Tibial nerve (tissue), 4 donors: ENCODE results near the gene KIF21B. TPM values are rescaled to one million over a fixed set of nuclear protein-coding genes. Genes with fewer than 3 reads are reported as not detected.

ENCODE experiments used
- DNase-seq, 2 donors: peaks; one replicate each; pipeline ENCODE4 v3.0.0-alpha.2; 2019; ENCODE audit warnings: low spot score in 2 of 2
- H3K27ac ChIP-seq, 4 donors: fragments of 200-600 bp; sonication (generic) in 3 of 4; one replicate each; pipeline ENCODE4 v1.5.1; 2017 to 2019; ENCODE audit warnings: mild to moderate bottlenecking in 1 of 4
- H3K27me3 ChIP-seq, 2 donors: fragments of 200-600 bp; sonication (generic) in 1 of 2; one replicate each; pipeline versions ENCODE4 v1.5.1 to v1.6.0; 2017 to 2019
- H3K36me3 ChIP-seq, 3 donors: fragments of 200-600 bp; sonication (generic); one replicate each; pipeline ENCODE4 v1.5.1; 2018 to 2019
- H3K4me1 ChIP-seq, 4 donors: fragments of 200-600 bp; sonication (generic) in 3 of 4; one replicate each; pipeline ENCODE4 v1.5.1; 2017 to 2019
- H3K4me3 ChIP-seq, 4 donors: fragments of 200-600 bp; sonication (generic) in 3 of 4; one replicate each; pipeline ENCODE4 v1.5.1; 2017 to 2019; ENCODE audit warnings: mild to moderate bottlenecking in 1 of 4, moderate library complexity in 1 of 4
- H3K9me3 ChIP-seq, 4 donors: fragments of 200-600 bp; sonication (generic) in 3 of 4; one replicate each; pipeline ENCODE4 v1.5.1; 2017 to 2019
- CTCF ChIP-seq, 5 experiments: fragments of 200-600 bp in 3 of 5; fragments of 450-650 bp in 2 of 5; sonication (generic) in 3 of 5; IDR thresholded peaks; one replicate each; pipeline ENCODE4 v1.5.1; 2016 to 2019; ENCODE audit warnings: antibody characterized with exemption in 5 of 5, mild to moderate bottlenecking in 3 of 5, moderate library complexity in 2 of 5
- EP300 ChIP-seq, 2 donors: sonication (generic); formaldehyde crosslinking; IDR thresholded peaks; one replicate each; pipeline ENCODE4 v1.6.1; 2017; ENCODE audit warnings: antibody characterized with exemption in 2 of 2, mild to moderate bottlenecking in 1 of 2
- POLR2A ChIP-seq, 2 donors: fragments of 450-650 bp; IDR thresholded peaks; one replicate each; pipeline ENCODE4 v1.6.1; 2017; ENCODE audit warnings: antibody characterized with exemption in 2 of 2, mild to moderate bottlenecking in 2 of 2, moderate library complexity in 2 of 2
- WGBS, 2 donors: methylation state at CpG; one replicate each; pipeline ENCODE4 v1.1.5; 2018; 5-methylcytosine and 5-hydroxymethylcytosine counted together
- total RNA-seq, 4 donors: library from RNA; depleted of rRNA; stranded (reverse); fragments of >200 nt; gene quantifications; one replicate each; pipeline ENCODE4 v1.1.0, GENCODE V29; 2016

The KIF21B gene
- total RNA-seq, 4 donors from 2014 or later: 0.84 to 3.3 (median 2.6) TPM

- TF ChIP-seq POLR2A (IDR thresholded peaks at IDR 0.05): no peak
- no peak for TF ChIP-seq CTCF (IDR thresholded peaks at IDR 0.05)
- no peak for TF ChIP-seq EP300 (IDR thresholded peaks at IDR 0.05)
- Histone ChIP-seq H3K36me3 (peaks cover 0 to 45% (median 0%) of the 10 kb centered on the region in 3 donors), H3K4me1 (no peaks in the 10 kb centered on the region), H3K4me3 (no peak overlapping the region), H3K9me3 (no peaks in the 10 kb centered on the region), H3K27me3 (no peaks in the 10 kb centered on the region), H3K27ac (no peak overlapping the region)
- DNase-seq: no peak
- WGBS, 2 donors: 65 to 68% methylated on average over 3 to 4 of the region's 4 CpGs
Measured at GRCh38 chr1:200992382-200993048, 31.0 kb downstream of the KIF21B start.

- WGBS, 2 donors: 66 to 78% methylated on average over 8 to 10 of the region's 10 CpGs
- Histone ChIP-seq H3K4me3 (no peak overlapping the region), H3K27me3 (no peaks in the 10 kb centered on the region), H3K9me3 (no peaks in the 10 kb centered on the region), H3K36me3 (peaks cover 0 to 49% (median 0%) of the 10 kb centered on the region in 3 donors), H3K4me1 (no peaks in the 10 kb centered on the region), H3K27ac (no peak overlapping the region)
- no peak for DNase-seq
- TF ChIP-seq EP300 (IDR thresholded peaks at IDR 0.05) (no peak), CTCF (IDR thresholded peaks at IDR 0.05) (no peak), POLR2A (IDR thresholded peaks at IDR 0.05) (no peak)
Measured at GRCh38 chr1:200991097-200991614, 32.4 kb downstream of the KIF21B start.

- Histone ChIP-seq H3K9me3 (no peaks in the 10 kb centered on the region), H3K4me3 (no peak overlapping the region), H3K27me3 (no peaks in the 10 kb centered on the region), H3K4me1 (no peaks in the 10 kb centered on the region), H3K27ac (no peak overlapping the region), H3K36me3 (peaks cover 0 to 44% (median 0%) of the 10 kb centered on the region in 3 donors)
- WGBS, 2 donors: 88 to 93% methylated on average over 9 of the region's 9 CpGs
- no peak for DNase-seq
- TF ChIP-seq POLR2A (IDR thresholded peaks at IDR 0.05): no peak
- no peak for TF ChIP-seq EP300 (IDR thresholded peaks at IDR 0.05)
- no peak for TF ChIP-seq CTCF (IDR thresholded peaks at IDR 0.05)
Measured at GRCh38 chr1:200990114-200990513, 33.4 kb downstream of the KIF21B start.

- DNase-seq: no peak
- no peak for TF ChIP-seq EP300 (IDR thresholded peaks at IDR 0.05)
- TF ChIP-seq CTCF (IDR thresholded peaks at IDR 0.05): no peak
- TF ChIP-seq POLR2A (IDR thresholded peaks at IDR 0.05): no peak
- H3K4me1 ChIP-seq: no peaks in the 10 kb centered on the region
- H3K36me3 ChIP-seq: peaks cover 0 to 39% (median 0%) of the 10 kb centered on the region in 3 donors
- H3K27me3 ChIP-seq: no peaks in the 10 kb centered on the region
- H3K4me3 ChIP-seq: no peak overlapping the region
- no peak overlapping the region for H3K27ac ChIP-seq
- H3K9me3 ChIP-seq: no peaks in the 10 kb centered on the region
- WGBS, 2 donors: 89 to 90% methylated on average over 4 of the region's 4 CpGs
Measured at GRCh38 chr1:200989337-200989736, 34.2 kb downstream of the KIF21B start.

GRCh38 chr1:200988693-200989092 is 34.8 kb downstream of the KIF21B start:
- 85 to 95% methylated on average over 9 of the region's 9 CpGs for WGBS, 2 donors
- H3K9me3 ChIP-seq: no peaks in the 10 kb centered on the region
- TF ChIP-seq EP300 (IDR thresholded peaks at IDR 0.05): no peak
- no peak for TF ChIP-seq CTCF (IDR thresholded peaks at IDR 0.05)
- no peak for TF ChIP-seq POLR2A (IDR thresholded peaks at IDR 0.05)
- no peak for DNase-seq
- no peaks in the 10 kb centered on the region for H3K4me1 ChIP-seq
- peaks cover 0 to 39% (median 0%) of the 10 kb centered on the region in 3 donors for H3K36me3 ChIP-seq
- no peak overlapping the region for H3K27ac ChIP-seq
- H3K27me3 ChIP-seq: no peaks in the 10 kb centered on the region
- no peak overlapping the region for H3K4me3 ChIP-seq
